Measurements from ENCODE around the gene DEFB129. TPM values are rescaled to one million over a fixed set of nuclear protein-coding genes. Genes with fewer than 3 reads are reported as not detected.
"Not testable (repeated sequence)": the region's sequence is repeated elsewhere in the genome, so short reads cannot be mapped to it uniquely, and the experiment has no call there.

The DEFB129 gene
- polyA plus RNA-seq, 1 donor from 2014 or later, result not detected

GRCh38 chr20:225879-226278, 1.2 kb upstream of the DEFB129 start:
- H3K79me2 ChIP-seq (replicated peaks; ENCODE audit: insufficient read depth, low read length); H3K36me3 ChIP-seq (ENCODE audit: insufficient read depth, low read length); H3K9ac ChIP-seq (ENCODE audit: low read length); H2AFZ ChIP-seq (ENCODE audit: low read depth, low read length); H3K4me2 ChIP-seq (ENCODE audit: low read length); H3K9me3 ChIP-seq (ENCODE audit: low read length); H3K27me3 ChIP-seq (ENCODE audit: insufficient read depth, low read depth, low read length); H3K9me2 ChIP-seq (ENCODE audit: insufficient read depth, low read length); H4K20me1 ChIP-seq (ENCODE audit: insufficient read depth); H3K27ac ChIP-seq (ENCODE audit: low read length); H3K4me3 ChIP-seq (ENCODE audit: low read length); H3F3A ChIP-seq (ENCODE audit: insufficient read depth, low read length, poor library complexity, severe bottlenecking): not testable (repeated sequence)

- no peak for TF ChIP-seq REST (IDR thresholded peaks at IDR 0.05; ENCODE audit: borderline replicate concordance)
- TF ChIP-seq MXI1 (conservative IDR thresholded peaks at IDR 0.05; ENCODE audit: poor library complexity, severe bottlenecking), result no peak
- no peak for TF ChIP-seq EZH2 (IDR thresholded peaks at IDR 0.05; ENCODE audit: borderline replicate concordance, insufficient read depth, low read length, poor library complexity, severe bottlenecking)
- no peak for TF ChIP-seq RAD21 (conservative IDR thresholded peaks at IDR 0.05)
- no peak for TF ChIP-seq CTCF (IDR thresholded peaks at IDR 0.05; ENCODE audit: poor library complexity, severe bottlenecking)
- no peak for TF ChIP-seq SMC3 (conservative IDR thresholded peaks at IDR 0.05; ENCODE audit: poor library complexity)
- TF ChIP-seq POLR2AphosphoS5 (IDR thresholded peaks at IDR 0.05), result no peak
- TF ChIP-seq EP300 (conservative IDR thresholded peaks at IDR 0.05; ENCODE audit: poor library complexity, severe bottlenecking), result no peak
- TF ChIP-seq TAF1 (IDR thresholded peaks at IDR 0.05; ENCODE audit: low read depth), result no peak
- Histone ChIP-seq H4K20me1 (ENCODE audit: insufficient read depth) (no peaks in the 10 kb centered on the region), H3F3A (ENCODE audit: insufficient read depth, low read length, poor library complexity, severe bottlenecking) (no peaks in the 10 kb centered on the region), H3K27ac (ENCODE audit: low read length) (no peak overlapping the region), H3K4me2 (ENCODE audit: low read length) (no peak overlapping the region), H3K9ac (ENCODE audit: low read length) (no peak overlapping the region), H3K79me2 (replicated peaks; ENCODE audit: insufficient read depth, low read length) (no peaks in the 10 kb centered on the region), H3K9me2 (ENCODE audit: insufficient read depth, low read length) (no peaks in the 10 kb centered on the region), H3K4me3 (ENCODE audit: low read length) (no peak overlapping the region), H3K9me3 (ENCODE audit: low read length) (no peaks in the 10 kb centered on the region), H2AFZ (ENCODE audit: low read depth, low read length) (no peak overlapping the region), H3K27me3 (ENCODE audit: insufficient read depth, low read depth, low read length) (no peaks in the 10 kb centered on the region), H3K36me3 (ENCODE audit: insufficient read depth, low read length) (no peaks in the 10 kb centered on the region)
Measured at GRCh38 chr20:227439-228105, 514 bp downstream of the DEFB129 start.
